ENCODE data around the gene FBLN1. TPM values are rescaled to one million over a fixed set of nuclear protein-coding genes. Genes with fewer than 3 reads are reported as not detected.
"Not testable (repeated sequence)": the region's sequence is repeated elsewhere in the genome, so short reads cannot be mapped to it uniquely, and the experiment has no call there.

Gene FBLN1
- total and polyA plus RNA-seq, 2 of the 8 experiments (the other 6 are each of a cell fraction or from before 2014, with no cell fraction given): 159 to 168 TPM

GRCh38 chr22:45623464-45624145, 120.9 kb downstream of the FBLN1 start:
- WGBS, 2 experiments (ENCODE audit: extremely low coverage in 1 of 2, insufficient coverage in 1 of 2, insufficient read length in 1 of 2, insufficient replicate concordance in 2 of 2, low coverage in 1 of 2, low lambda C conversion rate in 2 of 2, missing lambda C conversion rate in 1 of 2): 91% methylated on average over 3 of the region's 3 CpGs; no CpG with 5 or more reads in 1 of the 2 experiments
- H4K91ac ChIP-seq (replicated peaks; ENCODE audit: insufficient read length, low read length); POLR2A ChIA-PET (ENCODE audit: partially characterized antibody); DNase-seq (ENCODE audit: low read depth in 1 of 2, low spot score in 2 of 2); H2BK12ac ChIP-seq (ENCODE audit: low read depth, low read length); H3K27ac ChIP-seq (ENCODE audit: low read depth, low read length); H4K5ac ChIP-seq (ENCODE audit: insufficient read length, low read depth, low read length); H2BK15ac ChIP-seq (ENCODE audit: low read length); H4K20me1 ChIP-seq (replicated peaks in 1 of 2; ENCODE audit: control insufficient read depth in 1 of 2, insufficient read depth in 2 of 2, low read length in 2 of 2); H4K8ac ChIP-seq (ENCODE audit: extremely low read depth, insufficient read depth, low read length); H3K27me3 ChIP-seq (replicated peaks in 1 of 4; ENCODE audit: control insufficient read depth in 3 of 4, extremely low read depth in 1 of 4, insufficient read depth in 3 of 4, low read length in 3 of 4); H3K4me2 ChIP-seq (ENCODE audit: insufficient read depth in 1 of 2, low read depth in 2 of 2, low read length in 2 of 2); H3K9ac ChIP-seq (replicated peaks in 1 of 4; ENCODE audit: extremely low read depth in 1 of 4, low read depth in 3 of 4, low read length in 3 of 4); H2BK5ac ChIP-seq (ENCODE audit: low read depth, low read length); H3K36me3 ChIP-seq (ENCODE audit: control insufficient read depth in 2 of 4, insufficient read depth in 4 of 4, low read length in 3 of 4); H3K23ac ChIP-seq (ENCODE audit: insufficient read length); H2BK20ac ChIP-seq (ENCODE audit: low read length); H3K23me2 ChIP-seq (ENCODE audit: low read depth, low read length); H2BK120ac ChIP-seq (replicated peaks; ENCODE audit: low read depth, low read length); H3K9me3 ChIP-seq (ENCODE audit: insufficient read depth in 2 of 2, low read depth in 1 of 2, low read length in 1 of 2); H3K4ac ChIP-seq (replicated peaks; ENCODE audit: insufficient read length, low read depth, low read length); H3K14ac ChIP-seq (ENCODE audit: insufficient read length); H3K79me2 ChIP-seq (ENCODE audit: control insufficient read depth in 1 of 2, insufficient read depth in 2 of 2, low read length in 2 of 2); H3K4me3 ChIP-seq (ENCODE audit: extremely low read depth in 1 of 4, insufficient read depth in 2 of 4, low read depth in 3 of 4, low read length in 4 of 4); H3K18ac ChIP-seq (ENCODE audit: extremely low read depth, low read length); FAIRE-seq; H2AFZ ChIP-seq (ENCODE audit: low read length); H2AK5ac ChIP-seq (ENCODE audit: low read depth, low read length); H3K79me1 ChIP-seq (ENCODE audit: low read depth, low read length); H3K4me1 ChIP-seq (replicated peaks in 1 of 4; ENCODE audit: control insufficient read depth in 3 of 4, insufficient read depth in 4 of 4, low read length in 3 of 4); H3K56ac ChIP-seq (replicated peaks; ENCODE audit: insufficient read length, low read depth, low read length): not testable (repeated sequence)
- CTCF ChIA-PET (ENCODE audit: partially characterized antibody): interaction anchor here (1.3 kb wide), 1 partner anchor 8 kb away, joined by 3 read pairs; no protein-coding TSS in a partner anchor

Measured in H1 (cell line).